ENCODE results near the gene AREG. TPM values are rescaled to one million over a fixed set of nuclear protein-coding genes. Genes with fewer than 3 reads are reported as not detected.

Gene AREG
- total RNA-seq, 2 donors from 2014 or later, result 1.3 TPM; not detected in 1

DNA sequence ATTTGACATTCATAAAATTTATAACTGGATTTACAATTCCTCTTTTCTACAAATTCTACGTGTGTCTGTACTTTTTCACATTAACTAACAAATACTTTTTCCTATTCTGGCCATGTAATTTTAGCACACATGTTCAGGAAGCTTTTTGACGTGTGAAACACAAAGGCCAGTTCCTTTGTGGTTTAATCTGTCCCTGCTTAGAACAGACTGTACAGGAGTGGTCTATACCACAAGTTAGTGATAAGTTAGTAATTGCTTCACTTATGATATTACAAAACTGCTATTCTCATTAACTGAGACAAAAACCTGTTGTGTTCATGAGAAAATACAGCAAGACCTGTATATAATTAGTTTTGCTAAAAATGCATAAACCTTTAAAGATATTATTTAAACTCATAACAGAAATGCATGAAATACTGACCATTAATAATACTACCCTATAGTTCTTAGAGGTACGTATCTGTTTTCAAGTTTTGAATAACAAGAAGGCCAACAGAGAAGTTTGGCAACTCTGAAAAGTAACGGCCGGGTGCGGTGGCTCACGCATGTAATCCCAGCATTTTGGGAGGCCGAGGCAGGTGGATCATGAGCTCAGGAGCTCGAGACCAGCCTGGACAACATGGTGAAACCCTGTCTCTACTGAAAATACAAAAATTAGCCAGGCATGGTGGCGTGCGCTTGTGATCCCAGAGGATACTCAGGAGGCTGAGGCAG, 13.7 kb upstream of the AREG start:
- Histone ChIP-seq H3K36me3 (ENCODE audit: control insufficient read depth, insufficient read depth, low read length) (no peaks in the 10 kb centered on the region), H3K9ac (ENCODE audit: extremely low read depth, low read length, poor library complexity, severe bottlenecking) (no peak overlapping the region), H3K9me3 (ENCODE audit: control insufficient read depth, low read length) (no peaks in the 10 kb centered on the region), H3K4me1 (ENCODE audit: control insufficient read depth, insufficient read depth, low read length) (no peaks in the 10 kb centered on the region), H3K4me3 (ENCODE audit: low read length) (no peak overlapping the region), H3K27ac (ENCODE audit: low read depth, low read length) (no peak overlapping the region), H3K27me3 (ENCODE audit: control insufficient read depth, insufficient read depth, low read length, poor library complexity, severe bottlenecking) (no peaks in the 10 kb centered on the region)
- no peaks in the 10 kb centered on the region for H3K27me3 Mint-ChIP-seq (ENCODE audit: insufficient read depth)
- no peak overlapping the region for H3K4me3 Mint-ChIP-seq
- no peaks in the 10 kb centered on the region for H3K9me3 Mint-ChIP-seq
- TF ChIP-seq CTCF (conservative IDR thresholded peaks at IDR 0.05), result no peak
- H3K36me3 Mint-ChIP-seq (ENCODE audit: low read depth), result no peaks in the 10 kb centered on the region
- no peak for DNase-seq
- H3K4me1 Mint-ChIP-seq, result no peaks in the 10 kb centered on the region
- no peak overlapping the region for H3K27ac Mint-ChIP-seq
- WGBS, 2 experiments (ENCODE audit: insufficient coverage in 1 of 2, insufficient read length in 1 of 2), result 91 to 94% methylated on average over 11 of the region's 11 CpGs

DNA sequence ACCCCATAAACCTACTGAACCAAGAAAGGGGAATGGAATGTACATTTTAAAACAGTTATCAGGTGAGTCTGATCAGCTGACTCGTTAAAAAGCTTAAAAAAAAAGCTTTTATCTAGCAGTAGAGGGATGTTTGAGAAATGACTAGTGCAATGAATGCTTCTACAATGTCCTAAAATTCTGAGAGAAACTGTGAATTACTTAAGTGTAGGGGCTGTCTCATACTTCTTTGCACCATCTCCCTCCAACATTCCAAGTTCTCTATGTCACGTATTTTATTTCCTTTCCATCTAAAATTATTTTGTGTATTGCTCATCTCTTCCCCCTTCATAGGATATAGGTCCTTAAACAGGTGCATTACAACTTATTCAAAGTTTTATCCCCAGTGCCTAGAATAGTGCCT, 11.9 kb upstream of the AREG start:
- H3K9me3 Mint-ChIP-seq, result no peaks in the 10 kb centered on the region
- H3K27me3 Mint-ChIP-seq (ENCODE audit: insufficient read depth), result no peaks in the 10 kb centered on the region
- DNase-seq, result no peak
- no peaks in the 10 kb centered on the region for H3K36me3 ChIP-seq (ENCODE audit: control insufficient read depth, insufficient read depth, low read length)
- H3K27me3 ChIP-seq (ENCODE audit: control insufficient read depth, insufficient read depth, low read length, poor library complexity, severe bottlenecking), result no peaks in the 10 kb centered on the region
- no peaks in the 10 kb centered on the region for H3K4me1 Mint-ChIP-seq
- no peaks in the 10 kb centered on the region for H3K36me3 Mint-ChIP-seq (ENCODE audit: low read depth)
- H3K9ac ChIP-seq (ENCODE audit: extremely low read depth, low read length, poor library complexity, severe bottlenecking), result no peak overlapping the region
- no peak for TF ChIP-seq CTCF (conservative IDR thresholded peaks at IDR 0.05)
- H3K4me3 ChIP-seq (ENCODE audit: low read length), result no peak overlapping the region
- no peaks in the 10 kb centered on the region for H3K4me1 ChIP-seq (ENCODE audit: control insufficient read depth, insufficient read depth, low read length)
- H3K27ac Mint-ChIP-seq, result no peak overlapping the region
- no peak overlapping the region for H3K27ac ChIP-seq (ENCODE audit: low read depth, low read length)
- no peaks in the 10 kb centered on the region for H3K9me3 ChIP-seq (ENCODE audit: control insufficient read depth, low read length)
- WGBS, 2 experiments (ENCODE audit: insufficient coverage in 1 of 2, insufficient read length in 1 of 2), result 83 to 100% methylated on average over 2 of the region's 2 CpGs
- no peak overlapping the region for H3K4me3 Mint-ChIP-seq

DNA sequence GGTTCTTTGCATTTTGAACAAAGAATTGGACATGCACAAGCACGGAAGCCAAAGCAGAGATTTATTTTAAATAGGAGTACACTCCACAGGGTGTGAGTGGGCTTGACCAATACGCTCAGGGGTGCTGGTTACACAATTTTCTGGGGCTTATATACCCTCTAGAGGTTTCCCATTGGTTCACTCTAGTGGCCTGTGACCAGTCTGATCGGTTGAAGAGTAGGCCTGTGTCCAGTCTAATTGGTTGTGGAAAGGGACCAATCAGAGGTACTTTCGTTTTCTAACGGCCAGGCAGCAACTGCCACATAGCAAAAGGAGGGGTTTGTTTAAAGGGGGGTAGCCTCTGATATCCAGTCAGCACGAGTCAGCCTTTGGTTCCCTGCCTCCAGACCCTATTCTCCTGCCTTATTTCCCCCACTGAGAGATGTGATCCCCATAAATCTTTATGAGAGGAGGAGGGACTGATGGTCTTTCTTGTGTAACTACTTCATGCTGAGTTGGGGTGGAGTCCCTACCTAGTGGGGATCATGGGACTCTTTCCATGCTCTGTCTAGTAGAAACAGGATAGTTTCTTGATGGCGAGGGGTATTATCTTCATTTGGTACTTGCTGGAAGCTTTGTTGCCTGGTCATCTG, 11.3 kb upstream of the AREG start:
- H3K9me3 ChIP-seq (ENCODE audit: control insufficient read depth, low read length), result no peaks in the 10 kb centered on the region
- Mint-ChIP-seq H3K4me3 (no peak overlapping the region), H3K27me3 (ENCODE audit: insufficient read depth) (no peaks in the 10 kb centered on the region), H3K27ac (no peak overlapping the region), H3K36me3 (ENCODE audit: low read depth) (no peaks in the 10 kb centered on the region), H3K9me3 (no peaks in the 10 kb centered on the region), H3K4me1 (no peaks in the 10 kb centered on the region)
- no peak for TF ChIP-seq CTCF (conservative IDR thresholded peaks at IDR 0.05)
- no peaks in the 10 kb centered on the region for H3K4me1 ChIP-seq (ENCODE audit: control insufficient read depth, insufficient read depth, low read length)
- H3K36me3 ChIP-seq (ENCODE audit: control insufficient read depth, insufficient read depth, low read length), result no peaks in the 10 kb centered on the region
- WGBS, 2 experiments (ENCODE audit: insufficient coverage in 1 of 2, insufficient read length in 1 of 2), result 76 to 86% methylated on average over 5 to 7 of the region's 7 CpGs
- H3K9ac ChIP-seq (ENCODE audit: extremely low read depth, low read length, poor library complexity, severe bottlenecking), result no peak overlapping the region
- no peaks in the 10 kb centered on the region for H3K27me3 ChIP-seq (ENCODE audit: control insufficient read depth, insufficient read depth, low read length, poor library complexity, severe bottlenecking)
- DNase-seq, result peak; percentile 21
- H3K4me3 ChIP-seq (ENCODE audit: low read length), result no peak overlapping the region
- no peak overlapping the region for H3K27ac ChIP-seq (ENCODE audit: low read depth, low read length)
